GM13976 (cell line): ENCODE results near the gene PCDHGB5.
"Not testable (repeated sequence)": the region's sequence is repeated elsewhere in the genome, so short reads cannot be mapped to it uniquely, and the experiment has no call there.

Experiments used
- DNase-seq: peaks from one replicate; pipeline ENCODE4 v3.0.0; 2012; ENCODE audit warnings: low spot score
- in situ Hi-C: fragments of 300-500 bp; cut with MboI; formaldehyde crosslinking; loops from one replicate; pipeline ENCODE4 v1.12.0; 2022; ENCODE audit warnings: low sequenced_read_pairs, mixed read lengths, inconsistent platforms; ENCODE audit not compliant: unreplicated experiment
- TF ChIP-seq, protein P1 (sequence below): IDR thresholded peaks from 2 replicates; pipeline ENCODE4 v1.5.1; 2012; ENCODE audit warnings: borderline replicate concordance, mild to moderate bottlenecking; ENCODE audit not compliant: insufficient read depth; ENCODE audit errors: extremely low read depth, missing control alignments, control extremely low read depth

The PCDHGB5 gene

DNA sequence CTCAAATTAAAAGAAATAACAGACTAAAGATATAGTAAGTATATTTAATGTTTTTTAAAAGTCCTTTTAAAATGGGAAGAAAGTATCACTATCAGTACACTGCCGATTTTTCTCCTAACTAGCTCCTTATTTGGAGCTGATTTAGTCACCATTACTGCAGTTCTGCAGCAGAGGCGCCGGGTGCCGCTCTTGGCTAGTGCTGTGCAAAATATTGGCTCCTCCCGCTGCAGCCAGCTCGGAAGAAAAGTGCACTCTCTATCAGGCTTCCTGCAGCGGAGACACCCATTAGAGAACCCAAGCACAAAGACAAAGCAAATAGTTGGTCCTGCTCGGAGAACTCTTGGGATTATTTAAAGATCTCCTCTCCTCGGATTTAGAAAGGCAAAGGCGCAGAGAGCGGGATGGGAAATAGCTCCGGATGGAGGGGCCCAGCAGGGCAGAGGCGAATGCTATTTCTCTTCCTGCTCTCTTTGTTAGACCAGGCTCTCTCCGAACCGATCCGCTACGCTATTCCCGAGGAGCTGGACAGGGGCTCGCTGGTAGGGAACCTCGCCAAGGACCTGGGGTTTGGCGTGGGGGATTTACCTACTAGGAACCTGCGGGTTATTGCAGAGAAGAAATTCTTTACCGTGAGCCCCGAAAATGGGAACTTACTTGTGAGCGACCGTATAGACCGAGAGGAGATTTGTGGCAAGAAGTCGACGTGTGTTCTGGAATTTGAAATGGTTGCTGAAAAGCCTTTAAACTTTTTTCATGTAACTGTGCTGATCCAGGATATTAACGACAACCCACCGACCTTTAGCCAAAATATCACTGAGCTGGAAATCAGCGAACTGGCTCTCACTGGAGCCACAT, 27.5 kb upstream of the PCDHGB5 start, which contains the start of gene PCDHGB3:
Gene PCDHGB3, plus strand, starts transcription at position 249 of the 855 bp plus-strand sequence. Its CDS starts 153 bp downstream, at position 402.
- peak; percentile 57 for DNase-seq
- in situ Hi-C loops: no loop called here
- TF ChIP-seq, protein P1, sequence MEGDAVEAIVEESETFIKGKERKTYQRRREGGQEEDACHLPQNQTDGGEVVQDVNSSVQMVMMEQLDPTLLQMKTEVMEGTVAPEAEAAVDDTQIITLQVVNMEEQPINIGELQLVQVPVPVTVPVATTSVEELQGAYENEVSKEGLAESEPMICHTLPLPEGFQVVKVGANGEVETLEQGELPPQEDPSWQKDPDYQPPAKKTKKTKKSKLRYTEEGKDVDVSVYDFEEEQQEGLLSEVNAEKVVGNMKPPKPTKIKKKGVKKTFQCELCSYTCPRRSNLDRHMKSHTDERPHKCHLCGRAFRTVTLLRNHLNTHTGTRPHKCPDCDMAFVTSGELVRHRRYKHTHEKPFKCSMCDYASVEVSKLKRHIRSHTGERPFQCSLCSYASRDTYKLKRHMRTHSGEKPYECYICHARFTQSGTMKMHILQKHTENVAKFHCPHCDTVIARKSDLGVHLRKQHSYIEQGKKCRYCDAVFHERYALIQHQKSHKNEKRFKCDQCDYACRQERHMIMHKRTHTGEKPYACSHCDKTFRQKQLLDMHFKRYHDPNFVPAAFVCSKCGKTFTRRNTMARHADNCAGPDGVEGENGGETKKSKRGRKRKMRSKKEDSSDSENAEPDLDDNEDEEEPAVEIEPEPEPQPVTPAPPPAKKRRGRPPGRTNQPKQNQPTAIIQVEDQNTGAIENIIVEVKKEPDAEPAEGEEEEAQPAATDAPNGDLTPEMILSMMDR: peak; percentile 53

DNA sequence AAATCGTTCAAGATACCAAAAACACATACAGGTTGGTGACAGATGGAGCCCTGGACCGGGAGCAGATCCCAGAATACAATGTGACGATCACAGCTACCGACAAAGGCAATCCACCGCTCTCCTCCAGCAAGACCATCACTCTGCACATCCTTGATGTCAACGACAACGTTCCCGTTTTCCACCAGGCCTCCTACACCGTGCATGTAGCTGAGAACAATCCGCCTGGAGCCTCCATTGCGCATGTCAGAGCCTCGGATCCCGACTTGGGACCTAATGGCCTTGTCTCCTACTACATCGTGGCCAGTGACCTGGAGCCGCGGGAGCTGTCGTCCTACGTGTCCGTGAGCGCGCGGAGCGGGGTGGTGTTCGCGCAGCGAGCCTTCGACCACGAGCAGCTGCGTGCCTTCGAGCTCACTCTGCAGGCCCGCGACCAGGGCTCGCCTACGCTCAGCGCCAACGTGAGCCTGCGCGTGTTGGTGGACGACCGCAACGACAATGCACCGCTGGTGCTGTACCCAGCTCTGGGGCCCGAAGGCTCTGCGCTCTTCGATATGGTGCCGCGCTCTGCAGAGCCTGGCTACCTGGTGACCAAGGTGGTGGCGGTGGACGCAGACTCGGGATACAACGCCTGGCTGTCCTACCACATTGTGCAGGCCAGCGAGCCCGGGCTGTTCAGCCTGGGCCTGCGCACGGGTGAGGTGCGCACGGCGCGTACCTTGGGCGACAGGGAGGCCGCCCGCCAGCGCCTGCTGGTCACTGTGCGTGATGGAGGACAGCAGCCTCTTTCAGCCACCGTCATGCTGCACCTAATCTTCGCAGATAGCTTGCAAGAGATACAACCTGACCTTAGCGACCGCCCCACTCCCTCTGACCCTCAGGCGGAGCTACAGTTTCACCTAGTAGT, 25.9 kb upstream of the PCDHGB5 start:
- TF ChIP-seq, protein P1: no peak
- DNase-seq: no peak
- in situ Hi-C loops: no loop called here

DNA sequence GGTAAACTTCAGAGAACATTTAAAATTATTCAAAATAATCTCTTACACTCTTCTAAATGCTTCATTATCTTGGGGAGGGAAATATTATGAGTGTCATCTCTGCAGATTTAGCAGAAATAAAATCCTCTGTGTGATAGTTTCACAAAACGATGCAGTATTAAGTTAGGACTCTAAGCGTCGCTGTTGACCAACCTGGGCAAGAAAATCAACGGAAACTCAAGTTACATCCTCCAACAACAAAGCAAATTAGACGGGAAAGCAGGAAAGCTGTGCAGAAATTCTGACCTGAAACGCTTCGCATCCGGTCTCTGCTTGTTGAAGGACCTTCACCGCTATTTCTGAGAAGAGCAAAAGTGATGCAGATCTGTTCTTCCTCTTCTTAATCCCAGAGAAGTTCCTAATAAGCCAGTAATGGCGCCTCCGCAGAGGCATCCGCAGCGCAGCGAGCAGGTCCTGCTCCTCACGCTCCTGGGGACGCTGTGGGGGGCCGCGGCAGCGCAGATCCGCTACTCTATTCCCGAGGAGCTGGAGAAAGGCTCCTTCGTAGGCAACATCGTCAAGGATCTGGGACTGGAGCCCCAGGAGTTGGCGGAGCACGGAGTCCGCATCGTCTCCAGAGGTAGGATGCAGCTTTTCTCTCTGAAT, 24.0 kb upstream of the PCDHGB5 start, which contains the start of gene PCDHGA6:
Gene PCDHGA6, plus strand, starts transcription at position 219 of the 645 bp plus-strand sequence. Its CDS starts 193 bp downstream, at position 412.
- in situ Hi-C loops: no loop called here
- no peak for DNase-seq
- TF ChIP-seq, protein P1: peak; percentile 15

DNA sequence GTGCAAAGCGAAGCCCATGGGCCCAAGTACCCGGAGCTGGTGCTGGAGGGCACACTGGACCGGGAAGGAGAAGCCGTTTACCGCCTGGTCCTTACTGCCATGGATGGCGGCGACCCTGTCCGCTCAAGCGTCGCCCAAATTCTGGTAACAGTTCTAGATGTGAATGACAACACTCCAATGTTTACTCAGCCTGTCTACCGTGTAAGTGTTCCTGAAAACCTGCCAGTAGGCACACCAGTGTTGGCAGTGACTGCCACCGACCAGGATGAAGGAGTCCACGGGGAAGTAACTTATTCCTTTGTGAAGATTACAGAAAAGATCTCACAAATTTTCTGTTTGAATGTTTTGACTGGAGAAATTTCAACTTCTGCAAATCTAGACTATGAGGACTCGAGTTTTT, 23.1 kb upstream of the PCDHGB5 start:
- no peak for DNase-seq
- in situ Hi-C loops: no loop called here
- TF ChIP-seq, protein P1: no peak

DNA sequence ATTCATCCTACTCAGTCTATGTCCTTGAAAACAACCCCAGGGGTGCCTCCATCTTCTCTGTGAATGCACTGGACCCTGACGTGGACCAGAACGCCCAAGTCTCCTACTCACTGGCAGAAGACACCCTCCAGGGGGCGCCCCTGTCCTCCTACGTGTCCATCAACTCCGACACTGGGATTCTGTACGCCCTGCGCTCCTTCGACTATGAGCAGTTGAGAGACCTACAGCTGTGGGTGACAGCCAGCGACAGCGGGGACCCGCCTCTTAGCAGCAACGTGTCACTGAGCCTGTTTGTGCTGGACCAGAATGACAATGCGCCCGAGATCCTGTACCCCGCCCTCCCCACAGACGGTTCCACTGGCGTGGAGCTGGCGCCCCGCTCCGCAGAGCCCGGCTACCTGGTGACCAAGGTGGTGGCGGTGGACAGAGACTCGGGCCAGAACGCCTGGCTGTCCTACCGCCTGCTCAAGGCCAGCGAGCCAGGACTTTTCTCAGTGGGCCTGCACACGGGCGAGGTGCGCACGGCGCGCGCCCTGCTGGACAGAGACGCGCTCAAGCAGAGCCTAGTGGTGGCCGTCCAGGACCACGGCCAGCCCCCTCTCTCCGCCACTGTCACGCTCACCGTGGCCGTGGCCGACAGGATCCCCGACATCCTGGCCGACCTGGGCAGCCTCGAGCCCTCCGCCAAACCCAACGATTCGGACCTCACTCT, 22.1 kb upstream of the PCDHGB5 start:
- in situ Hi-C loops, DNase-seq: not testable (repeated sequence)

DNA sequence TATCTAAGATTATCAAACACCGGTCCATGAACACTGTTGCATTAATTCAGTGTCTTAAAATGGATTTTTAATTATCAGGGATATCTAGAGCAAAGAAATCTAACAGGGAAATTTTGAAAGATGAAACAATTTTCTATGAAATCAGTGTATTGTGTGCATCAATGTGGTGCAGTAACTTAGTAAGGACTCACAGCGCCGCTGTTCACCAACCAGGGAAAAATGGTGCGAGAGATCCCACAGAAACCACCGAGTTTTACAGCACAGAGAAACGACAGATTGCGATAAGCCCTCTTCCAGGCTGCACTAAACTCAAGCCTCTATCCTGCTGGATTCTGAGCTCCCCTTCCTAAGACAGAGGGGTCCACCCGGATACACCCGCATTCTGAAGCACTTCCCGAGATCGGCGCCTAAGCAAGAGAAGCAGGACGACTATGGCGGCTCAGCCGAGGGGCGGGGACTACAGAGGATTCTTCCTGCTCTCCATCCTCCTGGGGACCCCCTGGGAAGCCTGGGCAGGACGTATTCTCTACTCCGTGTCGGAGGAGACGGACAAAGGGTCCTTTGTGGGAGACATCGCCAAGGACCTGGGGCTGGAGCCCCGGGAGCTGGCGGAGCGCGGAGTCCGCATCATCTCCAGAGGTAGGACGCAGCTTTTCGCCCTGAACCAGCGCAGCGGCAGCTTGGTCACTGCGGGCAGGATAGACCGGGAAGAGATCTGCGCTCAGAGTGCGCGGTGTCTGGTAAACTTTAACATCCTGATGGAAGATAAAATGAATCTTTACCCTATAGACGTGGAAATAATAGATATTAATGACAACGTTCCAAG, 15.1 kb upstream of the PCDHGB5 start, which contains the start of gene PCDHGA7:
Gene PCDHGA7, plus strand, starts transcription at position 274 of the 826 bp plus-strand sequence. Its CDS starts 158 bp downstream, at position 432.
- peak; percentile 48 for DNase-seq
- in situ Hi-C loops: no loop called here

More for the DNA sequence above, 15.1 kb upstream of the PCDHGB5 start, which contains the start of gene PCDHGA7:
- TF ChIP-seq, protein P1: no peak
